SK-N-SH (cell line): Measurements from ENCODE around the gene PIMREG.

Source experiments
- CTCF ChIP-seq: fragments of 200-600 bp; sonication (generic); IDR thresholded peaks from 2 replicates; pipeline ENCODE4 v1.6.1; 2017; ENCODE audit warnings: antibody characterized with exemption, mild to moderate bottlenecking, moderate library complexity
- GABPA ChIP-seq: IDR thresholded peaks from 2 replicates; pipeline ENCODE4 v1.4.0; 2012; ENCODE audit warnings: low read depth, mild to moderate bottlenecking
- JUND ChIP-seq: IDR thresholded peaks from 2 replicates; pipeline ENCODE4 v1.4.0; 2012
- NFIC ChIP-seq: IDR thresholded peaks from 2 replicates; pipeline ENCODE4 v1.4.0; 2012; ENCODE audit warnings: borderline replicate concordance
- POLR2AphosphoS5 ChIP-seq: IDR thresholded peaks from 2 replicates; pipeline ENCODE4 v1.6.1; 2012; ENCODE audit warnings: low read depth, low read length
- RAD21 ChIP-seq: IDR thresholded peaks from 2 replicates; pipeline ENCODE4 v1.6.1; 2012; ENCODE audit warnings: mild to moderate bottlenecking, low read length
- REST ChIP-seq: IDR thresholded peaks from 2 replicates; pipeline ENCODE4 v1.6.1; 2012; ENCODE audit warnings: mild to moderate bottlenecking, low read depth, low read length, moderate library complexity
- RFX5 ChIP-seq: IDR thresholded peaks from 2 replicates; pipeline ENCODE4 v1.6.1; 2012; ENCODE audit warnings: mild to moderate bottlenecking, improper control_type of control experiment, low read length
- SIN3A ChIP-seq: IDR thresholded peaks from 2 replicates; pipeline ENCODE4 v1.6.1; 2012; ENCODE audit warnings: low read depth, mild to moderate bottlenecking, low read length, moderate library complexity, borderline replicate concordance
- TAF1 ChIP-seq: IDR thresholded peaks from 2 replicates; pipeline ENCODE4 v1.6.1; 2012; ENCODE audit warnings: low read depth, mild to moderate bottlenecking, low read length, moderate library complexity, borderline replicate concordance
- TCF12 ChIP-seq: IDR thresholded peaks from 2 replicates; pipeline ENCODE4 v1.4.0; 2012
- USF1 ChIP-seq: IDR thresholded peaks from 2 replicates; pipeline ENCODE4 v1.4.0; 2012; ENCODE audit warnings: low read depth, borderline replicate concordance
- USF2 ChIP-seq: fragments of 150-350 bp; IDR thresholded peaks from 2 replicates; pipeline ENCODE4 v1.6.1; 2017; ENCODE audit warnings: antibody characterized with exemption, low read length, low read depth, borderline replicate concordance
- YY1 ChIP-seq: IDR thresholded peaks from 2 replicates; pipeline ENCODE4 v1.4.0; 2012; ENCODE audit warnings: low read depth, mild to moderate bottlenecking

- TF ChIP-seq CTCF (no peak), RAD21 (no peak), TCF12 (no peak), NFIC (no peak), TAF1 (no peak), SIN3A (no peak), POLR2AphosphoS5 (no peak), YY1 (no peak), USF1 (no peak), REST (no peak), USF2 (no peak), RFX5 (no peak), JUND (no peak), GABPA (no peak)
Observed at GRCh38 chr17:6480303-6480675, 36.0 kb downstream of the PIMREG start.
